HG03439 (cell line): Measurements from ENCODE around the gene SACM1L.

Source experiments
- ATAC-seq: cut with Tn5 transposase; IDR thresholded peaks from one replicate; pipeline ENCODE4 v1.9.1; 2021; ENCODE audit warnings: mild to moderate bottlenecking, moderate library complexity; ENCODE audit not compliant: unreplicated experiment

SACM1L gene, protein sequence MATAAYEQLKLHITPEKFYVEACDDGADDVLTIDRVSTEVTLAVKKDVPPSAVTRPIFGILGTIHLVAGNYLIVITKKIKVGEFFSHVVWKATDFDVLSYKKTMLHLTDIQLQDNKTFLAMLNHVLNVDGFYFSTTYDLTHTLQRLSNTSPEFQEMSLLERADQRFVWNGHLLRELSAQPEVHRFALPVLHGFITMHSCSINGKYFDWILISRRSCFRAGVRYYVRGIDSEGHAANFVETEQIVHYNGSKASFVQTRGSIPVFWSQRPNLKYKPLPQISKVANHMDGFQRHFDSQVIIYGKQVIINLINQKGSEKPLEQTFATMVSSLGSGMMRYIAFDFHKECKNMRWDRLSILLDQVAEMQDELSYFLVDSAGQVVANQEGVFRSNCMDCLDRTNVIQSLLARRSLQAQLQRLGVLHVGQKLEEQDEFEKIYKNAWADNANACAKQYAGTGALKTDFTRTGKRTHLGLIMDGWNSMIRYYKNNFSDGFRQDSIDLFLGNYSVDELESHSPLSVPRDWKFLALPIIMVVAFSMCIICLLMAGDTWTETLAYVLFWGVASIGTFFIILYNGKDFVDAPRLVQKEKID

DNA sequence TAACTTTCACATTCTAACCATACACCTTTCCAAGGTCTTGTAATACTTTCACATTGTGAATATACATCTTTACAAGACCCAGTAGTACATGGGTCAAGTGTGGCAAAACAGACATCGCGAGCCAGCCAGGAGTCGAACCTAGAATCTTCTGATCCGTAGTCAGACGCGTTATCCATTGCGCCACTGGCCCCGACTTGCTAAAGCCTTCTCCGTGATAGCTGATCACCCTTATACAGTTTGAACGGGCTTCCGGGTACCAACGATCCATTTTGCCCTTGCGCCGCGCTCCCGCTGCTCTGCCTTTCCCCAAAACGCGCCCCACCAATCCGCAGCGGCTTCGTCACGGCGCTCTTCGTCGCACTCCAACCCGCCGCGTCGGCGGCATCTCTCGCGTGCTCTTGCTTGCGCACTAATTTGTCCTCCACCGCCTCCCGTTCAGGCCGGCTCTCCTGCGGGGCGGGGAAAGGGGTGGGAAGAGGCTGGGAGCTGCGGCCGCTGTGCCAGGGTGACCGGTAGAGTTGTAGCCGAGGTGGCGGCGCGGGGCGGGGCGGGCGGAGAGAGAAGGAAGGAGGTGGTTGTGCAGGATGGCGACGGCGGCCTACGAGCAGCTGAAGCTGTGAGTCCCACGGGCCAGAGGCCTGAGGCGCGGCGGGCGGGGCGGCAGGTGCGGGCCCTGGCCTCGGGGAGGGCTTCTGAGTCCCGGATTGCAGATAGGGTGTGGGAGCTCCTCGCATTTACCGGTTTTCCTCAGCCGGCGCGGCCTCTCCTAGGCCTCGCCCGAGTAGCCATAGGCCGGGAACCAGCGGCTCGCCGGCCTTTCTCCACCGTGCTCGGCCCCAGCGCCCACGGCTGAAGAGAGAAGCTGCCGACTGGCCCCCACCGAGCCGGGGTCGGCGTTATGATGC lies at the start of gene SACM1L:
TSS of gene SACM1L (plus strand) at position 515 of the 905 bp plus-strand sequence. CDS start at position 585, 70 bp downstream.
- ATAC-seq, result peak; percentile 90

DNA sequence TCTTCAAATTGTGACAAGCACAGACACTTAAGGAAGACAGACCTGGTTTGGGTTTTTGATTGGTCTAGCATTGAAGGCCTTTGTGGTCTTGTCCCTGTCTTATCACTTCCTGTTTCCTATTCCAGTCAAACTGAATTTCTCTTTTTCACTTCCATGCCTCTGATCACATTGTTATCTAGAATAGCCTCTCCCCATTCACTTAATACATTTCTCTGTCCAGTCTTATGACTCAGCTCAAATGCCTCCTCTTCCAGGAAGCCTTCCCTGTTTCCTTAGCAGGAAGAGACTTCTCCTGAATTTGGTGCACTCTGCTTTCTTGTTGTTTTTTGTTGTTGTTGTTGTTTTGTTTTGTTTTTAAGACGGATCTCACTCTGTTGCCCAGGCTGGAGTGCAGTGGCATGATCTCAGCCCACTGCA lies 49.1 kb upstream of the SACM1L start:
- ATAC-seq, result no peak

DNA sequence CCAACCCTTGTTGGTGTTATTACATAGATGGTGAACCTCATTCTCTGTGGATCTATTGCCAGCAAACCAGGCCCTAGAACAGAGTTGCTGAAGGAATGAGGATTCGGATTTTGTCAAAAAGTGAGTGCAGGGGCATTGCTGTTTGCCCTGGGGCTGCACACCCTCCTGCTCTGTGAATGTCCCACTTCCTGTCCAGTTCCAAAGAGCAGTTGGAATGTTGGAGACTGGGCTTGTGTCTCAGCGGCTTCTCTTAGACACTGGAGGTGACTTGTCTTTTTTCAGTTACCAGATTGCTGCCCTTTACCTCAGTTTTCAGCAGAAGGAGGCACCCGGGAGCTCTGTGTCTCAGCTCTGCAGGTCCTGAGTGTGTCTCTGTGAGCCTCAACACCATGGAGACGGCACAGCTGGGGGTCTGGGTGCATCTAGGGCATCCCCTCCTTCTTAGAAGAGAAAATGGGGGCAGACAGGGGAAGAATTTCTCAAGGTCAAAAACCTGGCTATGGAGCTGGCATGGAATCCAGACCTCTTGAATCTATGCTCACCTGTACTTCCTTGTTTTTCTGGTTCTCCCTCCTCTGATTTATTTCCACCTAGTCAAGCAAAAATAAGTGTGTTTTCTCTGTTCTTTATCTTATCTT lies 48.4 kb upstream of the SACM1L start:
- no peak for ATAC-seq

DNA sequence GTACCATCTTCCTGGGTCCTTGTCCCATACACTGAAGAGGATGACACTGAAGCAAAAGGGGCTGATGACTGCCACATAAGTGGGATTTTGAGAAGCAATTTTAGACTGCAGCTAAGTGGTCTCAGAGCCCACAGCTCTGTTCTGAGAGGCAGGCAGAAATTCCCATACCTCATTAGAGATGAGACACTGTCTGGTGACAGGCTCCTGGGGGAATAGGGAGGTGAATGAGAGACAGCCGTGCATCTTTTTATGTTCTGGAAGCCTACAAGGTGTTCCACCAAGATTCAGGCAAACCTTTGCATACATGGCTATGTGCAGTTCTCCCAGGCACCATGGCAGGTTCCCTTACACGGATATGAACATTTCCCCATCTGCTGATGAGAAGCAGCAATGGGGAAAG lies 47.4 kb upstream of the SACM1L start:
- no peak for ATAC-seq

DNA sequence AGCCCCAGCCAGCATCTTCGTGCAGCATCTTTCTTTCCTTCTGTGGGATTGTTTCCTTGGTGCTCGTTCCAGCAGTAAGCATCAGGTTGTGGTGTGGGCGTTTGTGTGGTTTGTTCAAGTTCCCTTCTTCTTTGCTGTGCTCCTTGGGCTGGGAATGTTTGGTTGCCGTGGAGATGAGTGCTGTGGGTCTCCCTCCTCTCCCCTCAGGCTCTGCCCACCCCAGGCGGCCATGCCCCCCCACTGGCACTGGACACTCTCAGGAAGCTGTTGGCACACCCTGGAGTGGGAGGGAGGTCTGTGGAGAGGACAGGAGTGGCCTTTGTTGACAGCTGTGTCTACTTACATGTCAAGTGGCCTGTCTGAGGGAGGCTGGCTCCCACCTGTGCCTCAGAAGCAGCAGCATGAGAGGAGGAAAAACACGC lies 46.5 kb upstream of the SACM1L start:
- ATAC-seq, result no peak

DNA sequence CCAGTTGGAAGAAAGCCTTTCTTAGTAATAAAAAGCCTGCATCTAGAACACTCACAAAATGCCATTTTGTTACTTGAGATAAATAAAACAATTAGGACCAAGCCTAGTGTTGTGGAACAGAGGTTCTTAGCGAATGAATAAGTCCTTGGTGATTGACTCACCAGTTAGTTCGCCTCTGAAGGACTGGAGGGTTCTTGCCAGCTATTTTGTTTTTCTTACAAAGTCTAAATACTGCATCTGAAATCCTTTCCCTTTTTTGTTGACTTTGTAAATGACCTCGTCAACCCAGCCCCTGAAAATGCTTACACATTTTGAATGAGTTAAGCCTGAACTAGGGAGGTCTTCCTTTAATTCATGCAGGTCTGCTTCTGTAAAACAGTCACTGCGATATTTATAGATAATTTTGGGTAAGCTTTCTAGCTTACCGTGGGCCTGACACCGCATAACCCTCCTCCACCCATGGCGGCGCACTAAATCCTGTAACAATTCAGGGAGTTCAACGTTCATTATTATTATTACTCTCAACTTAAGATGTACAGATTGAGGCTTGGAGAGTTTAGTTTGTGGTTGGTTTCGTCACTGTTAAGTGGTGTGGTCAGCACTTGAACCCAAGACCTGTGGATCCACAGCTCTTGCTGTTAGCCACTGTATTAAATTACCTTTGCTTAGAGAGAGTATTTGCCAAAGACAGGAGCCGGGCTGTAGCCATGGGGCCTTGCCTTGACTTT lies 45.0 kb upstream of the SACM1L start:
- no peak for ATAC-seq

DNA sequence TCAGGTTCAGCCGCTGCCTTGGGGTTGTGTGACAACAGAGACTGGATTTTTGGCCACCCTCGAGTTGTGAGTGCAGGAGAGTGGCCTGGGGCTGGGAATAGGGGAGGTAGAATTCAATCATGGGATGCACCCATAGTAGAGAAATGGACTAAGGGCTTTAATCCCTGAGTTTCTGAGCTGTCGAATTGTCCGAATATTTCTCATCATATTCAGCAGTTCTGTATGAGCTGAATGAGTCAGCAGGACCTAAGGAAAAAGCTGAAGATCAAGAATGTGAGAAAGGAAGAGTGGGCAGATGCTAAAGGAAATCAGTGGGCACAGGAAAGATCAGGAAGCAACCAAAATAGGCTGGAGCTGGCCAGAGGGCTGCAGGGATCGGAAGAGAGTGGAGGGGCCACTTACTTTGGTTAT lies 44.4 kb upstream of the SACM1L start:
- ATAC-seq, result no peak

DNA sequence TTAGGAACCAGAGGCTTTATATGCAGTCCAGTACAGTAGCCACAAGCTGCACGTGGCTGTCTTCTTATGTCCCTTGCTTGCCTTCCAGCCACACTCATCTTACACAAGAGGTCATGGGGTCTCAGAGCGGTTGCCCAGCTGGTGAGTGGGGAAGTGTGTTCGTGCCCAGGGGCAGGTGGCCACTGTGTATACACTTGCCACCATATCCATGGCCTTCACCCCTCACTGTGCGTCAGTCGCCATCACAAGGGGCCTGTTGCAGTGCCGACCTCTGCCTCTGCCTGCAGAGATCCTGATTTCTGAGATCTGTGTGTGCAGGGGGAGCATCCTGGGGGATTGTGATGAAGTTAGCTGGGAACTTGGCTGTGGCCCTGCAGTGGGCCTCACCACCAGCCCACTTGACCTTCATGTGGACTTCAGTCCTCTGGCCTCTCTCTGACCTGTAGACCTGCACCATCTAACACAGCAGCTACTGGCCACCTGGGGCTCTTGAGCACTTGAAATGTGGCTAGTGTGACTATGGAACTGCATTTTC lies 43.1 kb upstream of the SACM1L start:
- no peak for ATAC-seq

DNA sequence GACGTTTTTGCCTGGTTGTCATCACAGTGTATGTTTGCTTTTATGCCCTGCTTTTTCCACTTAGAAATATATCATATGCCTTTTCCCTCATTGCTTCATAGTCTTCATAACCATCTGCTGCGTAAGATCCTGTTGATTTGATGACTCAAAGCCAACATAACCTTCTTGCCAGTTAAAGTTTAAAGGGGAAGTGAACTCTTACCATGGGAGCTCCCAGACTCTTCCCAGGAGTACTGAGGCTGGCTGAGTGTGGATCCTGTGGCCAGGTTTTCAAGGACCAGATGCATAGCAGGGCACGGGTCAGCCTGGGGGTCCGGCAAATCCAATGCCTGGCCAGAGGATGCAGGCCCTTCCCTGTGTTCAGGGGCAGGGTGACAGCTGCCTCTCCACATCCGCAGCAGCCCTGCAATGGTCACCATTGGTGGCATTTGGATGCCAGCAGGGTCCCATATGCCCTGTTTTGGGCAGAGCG lies 42.0 kb upstream of the SACM1L start:
- ATAC-seq, result no peak

DNA sequence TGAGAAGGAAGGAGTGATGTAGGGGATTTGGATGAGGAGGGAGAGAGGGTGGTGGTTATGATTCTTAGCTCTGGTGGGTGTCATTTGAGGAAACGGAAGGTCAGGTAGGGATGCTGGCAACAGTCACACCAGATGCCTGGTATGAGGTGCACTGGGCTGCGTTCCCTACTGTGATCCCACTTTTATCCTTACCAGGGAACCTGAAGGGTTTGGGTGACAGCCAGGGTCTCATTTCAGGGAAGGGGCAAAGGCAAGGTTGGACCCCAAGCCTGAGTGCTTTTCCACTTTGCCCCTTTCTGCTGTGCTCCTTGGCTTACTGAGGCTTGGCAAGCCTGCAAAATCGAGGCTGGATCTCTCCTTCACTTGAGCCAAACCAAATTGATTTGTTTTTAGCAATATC lies 36.0 kb upstream of the SACM1L start:
- no peak for ATAC-seq

DNA sequence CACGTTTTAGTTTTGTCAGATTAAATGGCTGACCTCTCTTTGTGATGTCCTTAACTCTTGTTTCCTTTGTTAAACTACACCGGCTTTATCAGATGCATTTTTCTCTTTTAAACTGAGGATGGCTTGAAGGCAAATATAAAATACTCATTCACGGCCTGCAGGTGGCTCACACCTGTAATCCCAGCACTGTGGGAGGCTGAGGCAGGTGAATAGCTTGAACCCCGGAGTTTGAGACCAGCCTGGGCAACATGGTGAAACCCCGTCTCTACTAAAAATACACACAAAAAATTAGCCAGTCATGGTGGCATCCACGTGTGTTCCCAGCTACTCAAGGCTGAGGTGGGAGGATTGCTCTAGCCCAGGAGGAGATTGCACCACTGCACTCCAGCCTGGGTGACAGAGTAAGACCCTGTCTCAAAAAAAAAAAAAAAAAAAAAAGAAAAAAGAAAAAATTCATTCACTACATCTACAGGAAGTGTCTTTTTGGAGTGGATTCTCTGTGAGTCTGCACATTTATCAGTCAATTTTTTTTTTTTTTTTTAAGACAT lies 34.7 kb upstream of the SACM1L start:
- ATAC-seq, result no peak

DNA sequence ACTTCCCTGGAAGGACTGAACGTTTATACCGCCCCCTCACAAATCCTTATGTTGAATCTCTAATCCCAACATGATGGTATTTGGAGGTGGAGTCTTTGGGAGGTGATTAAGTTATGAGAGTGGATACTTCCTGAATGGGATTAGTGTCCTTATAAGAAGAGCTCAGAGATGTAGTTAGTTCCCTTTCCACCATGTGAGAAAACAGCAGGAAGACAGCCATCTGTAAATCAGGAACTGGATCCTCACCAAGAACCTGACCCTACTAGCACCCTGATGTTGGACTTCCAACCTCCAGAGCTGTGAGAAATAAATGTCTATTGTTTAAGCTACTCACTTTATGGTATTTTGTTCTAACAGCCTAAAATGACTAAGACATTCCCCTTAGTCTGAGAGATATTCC lies 33.3 kb upstream of the SACM1L start:
- ATAC-seq, result no peak

DNA sequence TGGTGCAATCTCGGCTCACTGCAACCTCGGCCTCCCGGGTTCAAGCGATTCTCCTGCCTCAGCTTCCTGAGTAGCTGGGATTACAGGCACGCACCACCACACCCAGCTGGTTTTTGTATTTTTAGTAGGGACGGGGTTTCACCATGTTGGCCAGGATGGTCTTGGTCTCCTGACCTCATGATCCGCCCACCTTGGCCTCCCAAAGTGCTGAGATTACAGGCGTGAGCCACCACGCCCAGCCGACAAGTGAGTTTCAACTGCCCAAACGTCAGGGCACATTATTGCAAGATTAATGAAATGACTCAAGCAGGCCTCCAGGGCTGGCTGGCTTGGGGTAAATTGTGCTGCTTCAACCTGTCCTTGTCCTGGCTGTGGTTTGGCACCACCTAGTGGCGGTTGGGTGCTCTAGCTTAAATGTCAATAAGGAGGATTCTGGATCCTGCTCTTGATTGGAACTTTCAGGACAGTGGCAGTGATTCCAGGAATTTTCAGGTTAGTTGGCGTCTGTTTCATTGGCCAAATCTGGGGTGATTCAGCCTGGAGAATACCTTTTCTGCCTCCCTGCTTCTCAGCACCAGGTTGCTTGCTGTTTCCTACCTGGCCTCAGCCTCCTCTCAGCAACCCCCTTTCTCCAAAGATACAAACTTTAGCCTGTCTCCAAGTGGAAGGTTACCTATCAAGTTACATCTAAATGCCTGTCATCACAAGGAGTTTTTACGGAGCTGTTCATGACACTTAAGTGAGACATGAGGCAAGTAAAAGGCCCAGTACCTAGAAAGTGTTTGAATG lies 32.4 kb upstream of the SACM1L start:
- ATAC-seq, result peak; percentile 67

DNA sequence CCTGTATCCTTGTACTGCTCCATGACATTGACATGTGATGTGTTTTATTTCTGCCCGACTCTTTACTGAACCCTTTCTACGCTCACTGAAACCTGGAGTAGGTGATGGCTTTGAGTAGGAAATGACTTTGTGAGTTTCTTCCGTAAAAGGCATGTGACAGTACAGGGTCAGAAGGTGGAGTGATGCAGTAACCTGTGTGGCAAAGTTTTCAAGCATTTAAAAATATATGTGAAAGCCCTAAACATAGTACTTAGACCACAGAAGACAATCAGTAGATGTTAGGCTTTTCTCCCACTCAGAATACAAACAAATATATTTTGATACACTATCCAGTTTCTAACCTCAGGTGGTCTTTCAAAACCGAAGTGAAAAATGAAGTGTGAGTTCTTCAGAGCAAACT lies 31.3 kb upstream of the SACM1L start:
- peak; percentile 61 for ATAC-seq

DNA sequence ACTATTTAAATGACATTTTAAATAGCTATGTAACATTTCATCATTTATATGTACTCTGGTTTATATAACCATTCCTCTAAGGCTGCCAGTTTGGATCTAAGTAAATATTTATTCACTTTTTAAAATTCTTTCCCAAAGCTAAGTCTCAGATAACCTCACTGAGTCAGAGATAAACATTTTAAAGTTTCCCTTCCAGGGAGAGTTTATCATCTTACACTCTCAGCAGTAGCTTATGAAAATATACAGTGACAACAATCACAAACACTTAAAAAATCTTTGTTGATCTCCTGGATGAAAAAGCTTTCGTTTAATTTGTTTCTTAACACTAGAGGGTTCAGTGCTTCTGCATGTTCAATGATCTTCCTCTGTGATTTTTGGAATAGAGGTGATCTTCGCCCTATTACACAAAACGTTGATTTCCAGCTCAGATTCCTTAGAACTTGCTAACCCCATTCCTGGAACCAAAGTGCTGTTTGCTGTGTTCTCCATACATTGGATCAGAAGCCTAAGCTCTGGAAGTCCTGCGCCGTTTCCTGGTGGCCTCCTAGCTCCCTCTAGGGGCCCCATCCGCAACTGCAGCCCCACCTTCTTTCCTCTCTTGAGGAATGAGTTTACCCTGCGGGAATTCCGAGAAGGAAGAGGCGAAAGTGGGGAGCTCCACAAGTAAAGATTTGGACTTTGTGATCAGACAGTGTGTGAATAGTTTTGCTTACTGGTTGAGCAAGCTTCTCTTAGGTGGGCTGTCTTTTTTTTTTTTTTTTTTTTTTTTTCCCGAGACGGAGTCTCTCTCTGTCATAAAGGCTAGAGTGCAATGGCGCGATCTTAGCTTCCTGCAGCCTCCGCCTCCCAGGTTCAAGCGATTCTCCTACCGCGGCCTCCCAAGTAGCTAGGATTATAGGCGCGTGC lies 29.3 kb upstream of the SACM1L start:
- no peak for ATAC-seq

DNA sequence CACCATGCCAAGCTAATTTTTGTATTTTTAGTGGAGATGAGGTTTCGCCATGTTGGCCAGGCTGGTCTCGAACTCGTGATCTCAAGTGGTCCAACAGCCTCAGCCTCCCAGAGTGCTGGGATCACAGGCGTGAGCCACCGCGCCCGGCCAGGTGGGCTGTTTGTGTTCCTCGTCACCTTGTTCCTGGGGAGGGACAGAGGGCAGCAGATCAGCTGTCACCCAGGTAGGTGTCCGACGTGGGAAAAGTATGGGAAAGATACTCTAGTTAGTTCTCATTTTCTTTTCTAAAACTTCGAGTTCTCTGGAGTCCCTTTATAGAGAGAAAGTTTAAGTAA lies 28.7 kb upstream of the SACM1L start:
- ATAC-seq, result no peak

DNA sequence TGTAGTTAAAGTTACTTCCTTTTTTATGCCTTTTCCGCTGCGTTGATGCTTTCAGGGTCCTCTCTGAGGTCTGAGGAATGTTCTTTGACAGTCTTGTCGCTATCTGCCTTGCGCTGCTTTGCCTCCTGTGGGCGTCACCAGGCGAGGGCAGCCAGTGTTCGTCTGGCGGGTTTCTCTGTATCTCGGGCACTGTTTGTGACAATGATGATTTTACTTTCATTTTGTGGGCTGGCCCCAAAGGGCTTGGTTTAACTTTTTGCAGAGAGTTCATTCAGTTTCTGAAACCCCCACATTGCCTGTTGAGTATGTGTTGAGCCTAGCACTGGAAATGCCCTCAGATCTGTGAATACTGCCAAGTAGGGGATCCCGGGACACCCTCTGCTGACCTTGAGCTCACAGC lies 24.6 kb upstream of the SACM1L start:
- ATAC-seq, result peak; percentile 82

DNA sequence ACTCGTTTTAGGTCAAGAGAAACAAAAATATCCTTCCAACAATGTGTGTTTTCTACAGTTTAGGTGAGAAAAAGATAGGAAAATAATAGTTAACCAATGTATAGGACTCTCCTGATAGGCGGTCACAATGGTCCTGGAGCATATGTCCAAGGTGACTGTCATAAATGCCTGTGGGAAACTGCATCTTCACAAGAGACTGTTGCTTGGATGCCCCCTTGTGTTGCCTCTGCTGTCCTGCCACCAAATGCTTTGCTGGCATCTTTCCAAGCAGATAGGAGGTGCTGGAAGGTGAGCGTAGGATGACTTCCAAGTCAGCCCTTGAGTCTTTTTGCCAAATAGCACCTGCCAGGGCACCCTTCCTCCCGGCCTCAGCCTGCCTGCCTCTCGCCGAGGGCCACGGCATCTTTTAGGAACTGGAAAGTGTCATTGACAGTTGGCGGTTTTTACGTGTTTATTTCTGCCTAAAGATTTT lies 24.1 kb upstream of the SACM1L start:
- no peak for ATAC-seq
